Bronchial epithelial cell (primary cell): ENCODE results near the gene WDR90. TPM values are rescaled to one million over a fixed set of nuclear protein-coding genes. Genes with fewer than 3 reads are reported as not detected.

Experiments
- DNase-seq: peaks from one replicate; pipeline ENCODE4 v3.0.0-alpha.2; 2010; ENCODE audit warnings: low read depth
- FAIRE-seq: peaks from 2 replicates; lab custom pipeline; 2011; peaks lifted over from hg19 to GRCh38; lab: Jason Lieb, UNC
- H3K27me3 ChIP-seq: 2 replicates; pipeline ENCODE4 v1.5.1; 2011; ENCODE audit warnings: low read length; ENCODE audit not compliant: control insufficient read depth, insufficient read depth
- H3K36me3 ChIP-seq: 2 replicates; pipeline ENCODE4 v1.5.1; 2011; ENCODE audit warnings: low read length; ENCODE audit not compliant: control insufficient read depth, insufficient read depth
- H3K4me3 ChIP-seq: 2 replicates; pipeline ENCODE4 v1.5.1; 2011; ENCODE audit warnings: mild to moderate bottlenecking, low read depth, low read length, control low read depth
- total RNA-seq: library from RNA; depleted of rRNA; stranded (reverse); fragments of >200 nt; gene quantifications from 2 replicates; pipeline ENCODE4 v1.2.1, GENCODE V29; 2014
- TF ChIP-seq, protein P1 (sequence below): IDR thresholded peaks from 2 replicates; pipeline ENCODE4 v1.5.1; 2011; ENCODE audit warnings: mild to moderate bottlenecking, moderate library complexity, low read length, control low read depth, inconsistent platforms; ENCODE audit not compliant: insufficient read depth, severe bottlenecking

The WDR90 gene
- total RNA-seq, 1 donor from 2014 or later = 4.2 TPM

DNA sequence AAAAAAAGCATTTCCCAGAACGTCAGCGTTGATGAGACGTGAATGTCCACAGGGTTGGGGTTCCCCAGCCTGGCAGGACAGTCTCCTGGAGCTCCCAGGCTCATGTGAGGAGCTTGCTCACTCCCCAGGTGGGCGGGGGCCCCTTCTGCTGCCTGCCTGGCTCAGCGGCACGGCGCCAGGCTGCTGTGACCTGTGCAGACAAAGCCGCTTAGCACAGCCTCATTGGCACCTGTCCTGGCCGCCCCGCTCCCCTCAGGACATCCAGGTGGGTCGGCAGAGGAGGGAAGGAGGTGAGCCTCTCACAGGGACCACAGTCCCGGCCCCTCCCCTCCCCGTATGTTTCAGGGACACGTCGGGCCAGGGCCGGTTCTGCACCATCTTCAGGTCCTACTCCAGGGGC, 31.3 kb upstream of the WDR90 start:
- DNase-seq = no peak
- TF ChIP-seq, protein P1, sequence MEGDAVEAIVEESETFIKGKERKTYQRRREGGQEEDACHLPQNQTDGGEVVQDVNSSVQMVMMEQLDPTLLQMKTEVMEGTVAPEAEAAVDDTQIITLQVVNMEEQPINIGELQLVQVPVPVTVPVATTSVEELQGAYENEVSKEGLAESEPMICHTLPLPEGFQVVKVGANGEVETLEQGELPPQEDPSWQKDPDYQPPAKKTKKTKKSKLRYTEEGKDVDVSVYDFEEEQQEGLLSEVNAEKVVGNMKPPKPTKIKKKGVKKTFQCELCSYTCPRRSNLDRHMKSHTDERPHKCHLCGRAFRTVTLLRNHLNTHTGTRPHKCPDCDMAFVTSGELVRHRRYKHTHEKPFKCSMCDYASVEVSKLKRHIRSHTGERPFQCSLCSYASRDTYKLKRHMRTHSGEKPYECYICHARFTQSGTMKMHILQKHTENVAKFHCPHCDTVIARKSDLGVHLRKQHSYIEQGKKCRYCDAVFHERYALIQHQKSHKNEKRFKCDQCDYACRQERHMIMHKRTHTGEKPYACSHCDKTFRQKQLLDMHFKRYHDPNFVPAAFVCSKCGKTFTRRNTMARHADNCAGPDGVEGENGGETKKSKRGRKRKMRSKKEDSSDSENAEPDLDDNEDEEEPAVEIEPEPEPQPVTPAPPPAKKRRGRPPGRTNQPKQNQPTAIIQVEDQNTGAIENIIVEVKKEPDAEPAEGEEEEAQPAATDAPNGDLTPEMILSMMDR = no peak
- Histone ChIP-seq H3K4me3 (no peak overlapping the region), H3K27me3 (peaks cover 2% of the 10 kb centered on the region), H3K36me3 (peaks cover 3% of the 10 kb centered on the region)
- no peak for FAIRE-seq

GRCh38 chr16:619476-620100, 29.6 kb upstream of the WDR90 start:
- DNase-seq (no peak), FAIRE-seq (no peak)

GRCh38 chr16:620700-621525, 28.3 kb upstream of the WDR90 start:
- DNase-seq (no peak), FAIRE-seq (no peak)
- H3K27me3 ChIP-seq = peaks cover 2% of the 10 kb centered on the region
- H3K36me3 ChIP-seq = peaks cover 3% of the 10 kb centered on the region
- no peak overlapping the region for H3K4me3 ChIP-seq
- TF ChIP-seq, protein P1 = no peak

More at GRCh38 chr16:619476-620100, 29.6 kb upstream of the WDR90 start:
- TF ChIP-seq, protein P1 = no peak
- Histone ChIP-seq H3K27me3 (peaks cover 2% of the 10 kb centered on the region), H3K36me3 (peaks cover 1% of the 10 kb centered on the region), H3K4me3 (no peak overlapping the region)

DNA sequence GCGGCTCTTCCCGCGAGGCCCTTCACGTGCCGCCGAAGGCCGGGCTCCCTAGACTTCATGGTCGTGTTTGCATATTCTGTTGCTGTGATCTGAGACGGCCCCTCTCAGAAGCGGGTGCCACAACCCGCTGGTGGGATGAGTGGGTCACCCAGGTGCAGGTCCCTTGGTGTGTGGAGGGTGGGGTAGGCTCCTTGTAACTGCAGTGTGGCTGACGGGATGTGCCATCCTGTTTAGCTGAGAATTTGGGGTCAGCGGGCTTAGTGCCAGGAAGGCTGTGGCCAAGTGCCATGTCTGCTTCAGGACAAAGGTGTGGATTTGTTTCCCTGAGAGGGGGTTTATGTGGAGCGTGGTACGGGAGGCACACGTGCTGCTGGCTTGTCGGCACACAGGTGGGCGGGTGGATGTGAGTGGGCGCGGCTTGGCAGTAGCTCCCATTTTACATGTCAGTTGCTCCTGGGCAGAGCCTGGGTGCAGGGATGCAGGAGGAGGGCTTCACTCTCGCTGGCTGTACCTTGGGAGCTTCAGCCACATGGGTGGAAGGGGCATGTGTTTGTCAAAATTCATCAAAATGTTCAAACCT, 27.5 kb upstream of the WDR90 start:
- DNase-seq (no peak), FAIRE-seq (no peak)
- peaks cover 3% of the 10 kb centered on the region for H3K36me3 ChIP-seq
- TF ChIP-seq, protein P1 = no peak
- peaks cover 2% of the 10 kb centered on the region for H3K27me3 ChIP-seq
- H3K4me3 ChIP-seq = no peak overlapping the region

GRCh38 chr16:622920-623280, 26.3 kb upstream of the WDR90 start:
- Histone ChIP-seq H3K36me3 (peaks cover 3% of the 10 kb centered on the region), H3K27me3 (peaks cover 2% of the 10 kb centered on the region), H3K4me3 (no peak overlapping the region)
- FAIRE-seq (no peak), DNase-seq (no peak)
- TF ChIP-seq, protein P1 = no peak
